Subcutaneous abdominal adipose tissue (tissue), 5 donors: Measurements from ENCODE around the gene TMEM186.

Experiments
- H3K27ac ChIP-seq: one replicate; pipeline ENCODE4 v1.7.0; 2013; ENCODE audit warnings: low read depth, mild to moderate bottlenecking, inconsistent platforms, low read length, moderate library complexity
- H3K27me3 ChIP-seq, 5 donors: one replicate each; pipeline ENCODE4 v1.7.0; 2013; ENCODE audit warnings: low read length in 5 of 5, inconsistent platforms in 1 of 5; ENCODE audit not compliant: control insufficient read depth in 5 of 5, insufficient read depth in 4 of 5
- H3K36me3 ChIP-seq, 5 donors: one replicate each; pipeline ENCODE4 v1.7.0; 2013; ENCODE audit warnings: low read length in 5 of 5; ENCODE audit not compliant: control insufficient read depth in 5 of 5, insufficient read depth in 5 of 5
- H3K4me1 ChIP-seq, 5 donors: one replicate each; pipeline ENCODE4 v1.7.0; 2013; ENCODE audit warnings: low read length in 5 of 5, mild to moderate bottlenecking in 3 of 5, moderate library complexity in 1 of 5; ENCODE audit not compliant: control insufficient read depth in 5 of 5, insufficient read depth in 5 of 5
- H3K4me3 ChIP-seq, 5 donors: one replicate each; pipeline ENCODE4 v1.7.0; 2013; ENCODE audit warnings: low read length in 5 of 5, low read depth in 1 of 5
- H3K9ac ChIP-seq, 5 donors: one replicate each; pipeline ENCODE4 v1.7.0; 2013; ENCODE audit warnings: low read length in 5 of 5, mild to moderate bottlenecking in 4 of 5, moderate library complexity in 3 of 5
- H3K9me3 ChIP-seq, 5 donors: one replicate each; pipeline ENCODE4 v1.7.0; 2013; ENCODE audit warnings: low read length in 5 of 5; ENCODE audit not compliant: control insufficient read depth in 5 of 5
- donor health status: healthy.
- donor health status: healthy.
- donor health status: healthy.
- donor health status: healthy.
- donor health status: healthy.

Gene TMEM186

DNA sequence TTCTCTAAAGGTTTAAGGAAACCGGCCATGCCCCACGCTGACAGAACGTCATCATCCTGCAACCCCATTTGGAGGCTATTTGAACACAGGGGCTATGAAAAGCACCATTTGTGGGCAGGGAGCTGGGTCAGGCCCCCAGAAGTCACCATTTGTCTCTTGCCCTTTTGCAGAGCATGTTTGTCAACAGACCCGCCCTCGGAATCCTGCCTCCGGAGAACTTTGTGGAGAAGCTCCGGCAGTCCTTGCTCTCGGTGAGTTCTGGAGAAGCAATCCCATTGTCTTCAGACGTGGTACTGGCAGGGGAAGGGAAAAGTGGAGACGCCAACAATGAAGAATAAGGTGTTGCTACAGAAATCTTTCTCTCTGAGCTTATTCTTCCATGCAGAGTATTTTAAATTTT is 33.5 kb downstream of the TMEM186 start:
- Histone ChIP-seq H3K27ac (no peak overlapping the region), H3K27me3 (no peaks in the 10 kb centered on the region), H3K4me1 (no peaks in the 10 kb centered on the region), H3K9ac (no peak overlapping the region), H3K4me3 (no peak overlapping the region), H3K36me3 (peaks cover 0 to 41% (median 26%) of the 10 kb centered on the region in 5 donors), H3K9me3 (no peaks in the 10 kb centered on the region)

DNA sequence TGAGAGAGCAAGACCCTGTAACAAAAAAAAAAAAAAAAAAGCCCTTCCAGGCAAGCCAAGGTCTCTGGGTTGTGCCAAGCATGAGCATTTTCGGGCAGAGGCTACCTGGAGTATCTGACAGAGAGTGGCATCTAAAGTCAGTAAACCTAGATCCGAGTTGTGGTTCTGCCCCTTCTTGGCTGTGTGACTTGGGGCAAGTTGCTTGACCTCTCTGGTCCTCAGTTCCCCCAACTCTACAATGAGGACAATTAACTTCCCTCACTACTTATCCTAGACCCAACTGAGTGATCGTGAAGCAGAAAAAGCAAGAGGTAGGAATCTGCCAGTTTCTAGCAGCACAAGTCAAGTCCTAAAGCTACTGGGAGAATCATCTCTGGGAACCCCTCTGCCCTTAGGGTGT is 34.4 kb downstream of the TMEM186 start:
- Histone ChIP-seq H3K9me3 (no peaks in the 10 kb centered on the region), H3K4me1 (no peaks in the 10 kb centered on the region), H3K27ac (no peak overlapping the region), H3K9ac (no peak overlapping the region), H3K27me3 (no peaks in the 10 kb centered on the region), H3K36me3 (peaks cover 0 to 39% (median 20%) of the 10 kb centered on the region in 5 donors), H3K4me3 (no peak overlapping the region)

DNA sequence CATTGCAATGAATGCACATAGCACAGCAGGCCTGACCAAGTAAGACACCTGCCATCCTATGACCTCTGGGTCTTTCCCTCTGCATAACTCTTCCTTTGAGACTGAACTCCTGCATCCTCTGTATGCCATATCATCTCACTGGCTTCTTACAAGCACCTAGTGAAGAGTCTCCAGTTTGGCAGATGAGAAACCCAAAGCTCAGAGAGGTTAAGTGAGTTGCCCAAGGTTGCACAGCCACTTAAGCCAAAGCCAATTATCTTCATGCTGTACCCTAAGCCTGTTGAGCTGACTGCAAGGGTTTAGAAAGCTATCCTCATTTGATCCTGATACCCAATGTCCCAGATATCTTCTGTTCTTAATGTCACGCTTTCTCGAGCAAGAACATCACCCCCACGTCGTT is 35.2 kb downstream of the TMEM186 start:
- no peaks in the 10 kb centered on the region for H3K9me3 ChIP-seq
- H3K27me3 ChIP-seq, result no peaks in the 10 kb centered on the region
- H3K4me1 ChIP-seq, result no peaks in the 10 kb centered on the region
- H3K27ac ChIP-seq, result no peak overlapping the region
- H3K36me3 ChIP-seq, result peaks cover 0 to 39% (median 21%) of the 10 kb centered on the region in 5 donors
- no peak overlapping the region for H3K4me3 ChIP-seq
- no peak overlapping the region for H3K9ac ChIP-seq

DNA sequence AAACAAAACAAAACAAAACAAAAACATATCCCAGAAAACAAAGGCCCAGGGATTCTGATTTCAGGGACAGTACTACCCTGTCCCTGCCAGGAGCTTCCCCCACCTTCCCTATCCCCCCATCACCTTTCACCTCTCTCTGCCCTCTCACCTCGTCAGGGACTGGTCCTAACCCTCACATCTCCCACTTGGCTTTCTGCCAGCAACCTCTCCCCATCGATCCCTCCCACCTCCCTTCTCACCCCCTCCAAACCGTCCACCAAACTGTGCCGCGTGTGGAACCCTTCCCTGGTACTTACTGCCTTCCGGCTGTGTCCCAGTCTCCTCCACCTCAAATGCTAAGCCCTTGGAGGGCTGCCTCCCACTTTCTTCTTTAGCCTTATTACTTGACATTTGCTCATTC is 36.4 kb downstream of the TMEM186 start:
- Histone ChIP-seq H3K9me3 (no peaks in the 10 kb centered on the region), H3K4me1 (no peaks in the 10 kb centered on the region), H3K9ac (no peak overlapping the region), H3K36me3 (peaks cover 0 to 33% (median 19%) of the 10 kb centered on the region in 5 donors), H3K27me3 (no peaks in the 10 kb centered on the region), H3K27ac (no peak overlapping the region), H3K4me3 (no peak overlapping the region)

DNA sequence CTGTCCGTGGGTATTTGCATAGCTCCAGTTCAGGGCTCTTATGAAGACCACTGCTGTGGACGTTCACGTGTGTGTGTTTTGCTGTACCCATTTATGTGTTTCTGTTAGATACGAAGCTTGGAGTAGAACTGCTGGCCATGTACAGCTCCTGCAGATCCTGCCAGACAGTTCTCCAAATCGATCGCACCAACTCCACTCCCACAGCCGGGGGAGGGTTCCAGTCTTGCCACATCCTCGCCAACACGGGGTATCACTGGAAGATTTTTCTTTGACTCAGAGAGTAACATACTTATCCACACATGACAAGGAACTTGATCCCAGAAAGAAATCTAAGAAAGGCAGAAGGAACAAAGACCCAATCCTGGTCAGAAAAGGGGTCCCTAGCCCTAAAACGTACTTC is 37.4 kb downstream of the TMEM186 start:
- Histone ChIP-seq H3K4me1 (no peaks in the 10 kb centered on the region), H3K4me3 (no peak overlapping the region), H3K27ac (no peak overlapping the region), H3K36me3 (peaks cover 0 to 33% (median 15%) of the 10 kb centered on the region in 5 donors), H3K27me3 (no peaks in the 10 kb centered on the region), H3K9me3 (no peaks in the 10 kb centered on the region), H3K9ac (no peak overlapping the region)

DNA sequence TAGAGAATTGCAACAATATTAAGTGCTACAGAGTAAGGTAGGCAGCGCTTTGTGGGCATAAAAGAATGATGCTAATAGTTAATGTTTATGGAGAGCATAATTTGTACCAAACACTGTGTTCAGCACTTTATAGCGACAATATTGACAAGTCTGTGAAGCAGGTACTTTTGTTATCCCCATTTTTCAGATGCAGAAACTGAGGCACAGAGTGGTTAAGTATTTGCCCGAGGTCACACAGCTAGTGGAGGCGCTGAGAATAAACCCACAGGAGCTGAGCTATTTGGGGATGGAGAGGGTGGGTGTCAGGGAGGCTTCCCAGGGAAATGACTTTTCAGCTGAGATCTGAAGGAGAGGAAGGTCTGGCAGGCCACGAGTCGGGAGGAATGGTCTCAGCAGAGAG is 39.4 kb downstream of the TMEM186 start:
- no peak overlapping the region for H3K27ac ChIP-seq
- no peaks in the 10 kb centered on the region for H3K9me3 ChIP-seq
- H3K36me3 ChIP-seq, result peaks cover 0 to 25% (median 7%) of the 10 kb centered on the region in 5 donors
- no peaks in the 10 kb centered on the region for H3K4me1 ChIP-seq
- no peak overlapping the region for H3K9ac ChIP-seq
- no peaks in the 10 kb centered on the region for H3K27me3 ChIP-seq
- no peak overlapping the region for H3K4me3 ChIP-seq

DNA sequence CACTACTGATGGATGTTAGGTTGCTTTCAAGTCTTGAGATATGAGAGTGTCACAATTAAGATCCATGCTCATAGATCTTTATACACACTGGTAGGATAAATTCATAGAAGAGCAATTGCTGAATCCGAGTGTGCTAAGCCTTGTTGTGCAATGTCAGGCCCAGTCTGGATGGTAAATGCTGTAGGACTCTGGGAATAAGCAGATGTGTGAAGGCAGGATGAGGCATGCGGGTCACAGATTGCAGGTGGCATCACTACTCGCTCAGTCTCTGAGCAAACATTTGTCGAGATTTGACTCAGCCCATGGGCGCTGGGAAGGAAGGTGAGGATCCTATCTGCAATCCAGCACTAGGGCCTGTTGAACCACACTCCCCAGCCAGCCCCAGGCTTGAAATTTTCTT is 40.7 kb downstream of the TMEM186 start:
- Histone ChIP-seq H3K27me3 (no peaks in the 10 kb centered on the region), H3K9me3 (no peaks in the 10 kb centered on the region), H3K9ac (no peak overlapping the region), H3K27ac (no peak overlapping the region), H3K4me1 (no peaks in the 10 kb centered on the region), H3K4me3 (no peak overlapping the region), H3K36me3 (peaks cover 0 to 27% (median 8%) of the 10 kb centered on the region in 5 donors)

DNA sequence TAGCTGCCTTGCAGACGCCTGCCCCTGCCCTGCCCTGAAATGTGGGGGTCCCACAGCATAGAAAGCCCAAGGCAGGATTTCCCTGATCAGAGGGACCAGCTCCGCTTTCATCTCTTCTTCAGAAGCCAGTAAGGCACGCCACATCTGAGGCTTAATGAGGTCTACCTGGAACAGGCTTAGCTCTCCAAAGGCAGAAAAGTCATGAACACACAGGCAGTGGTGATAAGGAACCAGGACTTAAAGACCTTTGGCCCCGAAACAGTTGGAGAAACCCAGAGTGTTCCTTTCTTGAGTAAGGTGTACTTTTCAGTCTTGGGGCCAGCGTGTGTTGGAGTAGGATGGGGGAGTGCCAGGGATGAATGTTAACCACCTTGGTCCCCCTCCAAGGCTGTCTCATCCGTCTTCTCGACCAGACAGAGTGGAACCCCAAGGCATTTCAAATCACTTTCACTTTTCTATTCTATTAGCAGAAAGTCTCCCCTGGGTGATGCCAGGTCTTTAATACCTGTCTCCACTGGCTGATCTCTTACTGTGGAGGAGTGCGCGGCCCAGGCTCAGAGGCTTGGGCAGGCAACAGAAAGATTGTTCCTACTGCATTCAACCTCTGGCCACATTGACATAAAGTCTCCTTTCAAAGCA is 43.9 kb downstream of the TMEM186 start:
- Histone ChIP-seq H3K9me3 (no peaks in the 10 kb centered on the region), H3K9ac (no peak overlapping the region), H3K4me1 (no peaks in the 10 kb centered on the region), H3K4me3 (no peak overlapping the region), H3K27ac (no peak overlapping the region), H3K36me3 (peaks cover 0 to 29% (median 13%) of the 10 kb centered on the region in 5 donors), H3K27me3 (no peaks in the 10 kb centered on the region)

DNA sequence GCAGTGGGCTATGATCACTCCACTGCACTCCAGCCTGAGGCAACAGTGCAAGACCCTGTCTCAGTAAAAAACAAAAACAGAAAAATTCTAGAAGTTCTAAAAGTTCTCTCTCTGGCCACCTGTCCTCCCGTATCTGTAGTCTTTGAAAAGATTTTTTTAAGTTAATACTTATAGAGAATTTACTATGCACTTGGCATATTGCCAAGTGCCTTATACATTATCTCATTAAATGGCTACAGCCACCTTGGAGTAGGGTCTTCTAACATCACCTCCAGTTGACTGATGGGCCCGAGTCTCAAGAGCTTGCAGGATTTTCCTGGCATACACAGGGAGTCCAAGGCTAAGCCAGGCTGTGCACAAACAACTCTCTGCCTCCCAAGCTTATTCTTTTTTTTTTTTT is 44.7 kb downstream of the TMEM186 start:
- H3K4me3 ChIP-seq, result no peak overlapping the region
- H3K9ac ChIP-seq, result no peak overlapping the region
- H3K27ac ChIP-seq, result no peak overlapping the region
- no peaks in the 10 kb centered on the region for H3K9me3 ChIP-seq
- H3K36me3 ChIP-seq, result peaks cover 0 to 22% (median 10%) of the 10 kb centered on the region in 5 donors
- no peaks in the 10 kb centered on the region for H3K4me1 ChIP-seq
- no peaks in the 10 kb centered on the region for H3K27me3 ChIP-seq

DNA sequence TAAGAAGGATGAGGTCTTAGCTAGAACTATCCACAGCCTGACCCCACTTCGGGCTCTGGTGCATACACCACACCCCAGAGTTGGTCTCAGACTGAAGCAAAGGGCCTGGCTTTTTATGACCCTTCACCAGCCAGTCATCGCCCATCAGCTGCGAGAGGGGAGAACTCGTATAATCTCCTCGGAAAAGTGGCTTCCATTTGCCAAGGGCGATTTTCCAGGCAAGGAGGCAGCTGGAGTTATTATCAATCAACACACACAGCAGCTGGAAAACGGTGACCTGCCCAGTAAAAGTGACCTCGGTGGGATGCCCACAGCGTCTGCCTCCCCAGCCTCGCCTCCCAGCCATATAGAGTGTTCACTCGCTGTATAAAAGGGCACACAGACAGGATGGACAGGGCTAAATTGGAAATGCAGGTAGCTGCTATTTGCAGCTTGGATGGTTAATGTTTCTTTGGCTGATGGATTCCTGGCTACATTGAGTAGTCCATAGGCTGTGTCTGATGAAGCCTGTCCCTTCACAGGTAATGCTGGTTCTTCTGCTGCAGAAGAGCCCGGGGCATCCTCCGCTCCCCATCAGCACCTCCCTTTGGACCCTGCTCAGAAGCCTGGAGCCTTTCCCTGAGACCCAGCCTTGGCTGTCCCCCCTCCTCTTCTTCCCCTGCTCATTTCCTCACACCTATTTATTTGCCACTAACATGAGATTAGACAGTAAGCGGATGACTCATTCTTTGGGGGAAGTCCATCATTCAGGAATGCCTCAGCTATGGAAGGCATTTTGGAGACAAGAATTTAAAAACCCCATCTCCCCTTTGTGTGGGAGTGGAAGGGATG is 45.7 kb downstream of the TMEM186 start:
- Histone ChIP-seq H3K27ac (no peak overlapping the region), H3K27me3 (no peaks in the 10 kb centered on the region), H3K9me3 (no peaks in the 10 kb centered on the region), H3K4me1 (no peaks in the 10 kb centered on the region), H3K9ac (no peak overlapping the region), H3K4me3 (no peak overlapping the region), H3K36me3 (peaks cover 0 to 22% (median 9%) of the 10 kb centered on the region in 5 donors)
